Measurements from ENCODE around the gene CLEC19A.

Gene CLEC19A

GRCh38 chr16:19274165-19274797 is 11.2 kb upstream of the CLEC19A start:
- no peak for DNase-seq (ENCODE audit: extremely low spot score)
- ChIA-PET POLR2A (no interaction called here), CTCF (no interaction called here)
- TF ChIP-seq PKNOX1 (IDR thresholded peaks at IDR 0.05) (no peak), FOXA1 (IDR thresholded peaks at IDR 0.05) (no peak), NFRKB (IDR thresholded peaks at IDR 0.05) (no peak), FOXM1 (IDR thresholded peaks at IDR 0.05; ENCODE audit: borderline replicate concordance) (no peak), LEF1 (IDR thresholded peaks at IDR 0.05; ENCODE audit: borderline replicate concordance) (no peak), CTBP1 (IDR thresholded peaks at IDR 0.05; ENCODE audit: borderline replicate concordance) (no peak), ELF4 (IDR thresholded peaks at IDR 0.05) (no peak), HDGF (IDR thresholded peaks at IDR 0.05; ENCODE audit: borderline replicate concordance) (no peak), L3MBTL2 (conservative IDR thresholded peaks at IDR 0.05) (no peak), SUZ12 (IDR thresholded peaks at IDR 0.05) (no peak), BHLHE40 (IDR thresholded peaks at IDR 0.05; ENCODE audit: borderline replicate concordance) (no peak), SP1 (IDR thresholded peaks at IDR 0.05) (no peak), TARDBP (IDR thresholded peaks at IDR 0.05) (no peak), ARNT (IDR thresholded peaks at IDR 0.05) (no peak), ZNF384 (IDR thresholded peaks at IDR 0.05) (no peak), FOXK2 (IDR thresholded peaks at IDR 0.05) (no peak)

GRCh38 chr16:19278403-19278802 is 7.1 kb upstream of the CLEC19A start:
- no peak for TF ChIP-seq ZNF384 (IDR thresholded peaks at IDR 0.05)
- TF ChIP-seq ARNT (IDR thresholded peaks at IDR 0.05), result no peak
- TF ChIP-seq TARDBP (IDR thresholded peaks at IDR 0.05), result no peak
- no peak for TF ChIP-seq L3MBTL2 (conservative IDR thresholded peaks at IDR 0.05)
- TF ChIP-seq ELF4 (IDR thresholded peaks at IDR 0.05), result no peak
- TF ChIP-seq LEF1 (IDR thresholded peaks at IDR 0.05; ENCODE audit: borderline replicate concordance), result no peak
- ChIA-PET CTCF (no interaction called here), POLR2A (no interaction called here)
- no peak for DNase-seq (ENCODE audit: extremely low spot score)

- TF ChIP-seq BHLHE40 (IDR thresholded peaks at IDR 0.05; ENCODE audit: borderline replicate concordance), result no peak
- no peak for TF ChIP-seq ZNF384 (IDR thresholded peaks at IDR 0.05)
- TF ChIP-seq ELF4 (IDR thresholded peaks at IDR 0.05), result no peak
- no peak for TF ChIP-seq L3MBTL2 (conservative IDR thresholded peaks at IDR 0.05)
- TF ChIP-seq LEF1 (IDR thresholded peaks at IDR 0.05; ENCODE audit: borderline replicate concordance), result no peak
- POLR2A ChIA-PET, result no interaction called here
- DNase-seq (ENCODE audit: extremely low spot score), result no peak
- CTCF ChIA-PET, result interaction anchor here (0.7 kb wide), 1 partner anchor 10 kb away, joined by 4 read pairs; no protein-coding TSS in a partner anchor
Measured at GRCh38 chr16:19281246-19281645, 4.3 kb upstream of the CLEC19A start.

GRCh38 chr16:19282101-19282500 is 3.4 kb upstream of the CLEC19A start:
- ChIA-PET POLR2A (no interaction called here), CTCF (no interaction called here)
- no peak for DNase-seq (ENCODE audit: extremely low spot score)
- TF ChIP-seq NFRKB (IDR thresholded peaks at IDR 0.05), result no peak
- TF ChIP-seq FOXM1 (IDR thresholded peaks at IDR 0.05; ENCODE audit: borderline replicate concordance), result no peak
- TF ChIP-seq ZNF384 (IDR thresholded peaks at IDR 0.05), result no peak
- no peak for TF ChIP-seq SUZ12 (IDR thresholded peaks at IDR 0.05)
- TF ChIP-seq FOXK2 (IDR thresholded peaks at IDR 0.05), result no peak
- TF ChIP-seq L3MBTL2 (conservative IDR thresholded peaks at IDR 0.05), result no peak
- TF ChIP-seq BHLHE40 (IDR thresholded peaks at IDR 0.05; ENCODE audit: borderline replicate concordance), result no peak
- TF ChIP-seq ELF4 (IDR thresholded peaks at IDR 0.05), result no peak
- TF ChIP-seq CTBP1 (IDR thresholded peaks at IDR 0.05; ENCODE audit: borderline replicate concordance), result no peak
- TF ChIP-seq HDGF (IDR thresholded peaks at IDR 0.05; ENCODE audit: borderline replicate concordance), result no peak
- no peak for TF ChIP-seq SP1 (IDR thresholded peaks at IDR 0.05)
- TF ChIP-seq FOXA1 (IDR thresholded peaks at IDR 0.05), result no peak
- TF ChIP-seq LEF1 (IDR thresholded peaks at IDR 0.05; ENCODE audit: borderline replicate concordance), result no peak
- no peak for TF ChIP-seq TARDBP (IDR thresholded peaks at IDR 0.05)
- TF ChIP-seq ARNT (IDR thresholded peaks at IDR 0.05), result no peak
- TF ChIP-seq PKNOX1 (IDR thresholded peaks at IDR 0.05), result no peak

- POLR2A ChIA-PET, result no interaction called here
- no peak for TF ChIP-seq FOXM1 (IDR thresholded peaks at IDR 0.05; ENCODE audit: borderline replicate concordance)
- no peak for TF ChIP-seq SP1 (IDR thresholded peaks at IDR 0.05)
- no peak for TF ChIP-seq ZNF384 (IDR thresholded peaks at IDR 0.05)
- no peak for TF ChIP-seq TARDBP (IDR thresholded peaks at IDR 0.05)
- no peak for TF ChIP-seq ARNT (IDR thresholded peaks at IDR 0.05)
- no peak for TF ChIP-seq NFRKB (IDR thresholded peaks at IDR 0.05)
- TF ChIP-seq BHLHE40 (IDR thresholded peaks at IDR 0.05; ENCODE audit: borderline replicate concordance), result no peak
- TF ChIP-seq HDGF (IDR thresholded peaks at IDR 0.05; ENCODE audit: borderline replicate concordance), result no peak
- no peak for TF ChIP-seq CTBP1 (IDR thresholded peaks at IDR 0.05; ENCODE audit: borderline replicate concordance)
- no peak for TF ChIP-seq PKNOX1 (IDR thresholded peaks at IDR 0.05)
- no peak for TF ChIP-seq FOXK2 (IDR thresholded peaks at IDR 0.05)
- no peak for TF ChIP-seq SUZ12 (IDR thresholded peaks at IDR 0.05)
- TF ChIP-seq FOXA1 (IDR thresholded peaks at IDR 0.05), result no peak
- TF ChIP-seq ELF4 (IDR thresholded peaks at IDR 0.05), result no peak
- no peak for TF ChIP-seq L3MBTL2 (conservative IDR thresholded peaks at IDR 0.05)
- TF ChIP-seq LEF1 (IDR thresholded peaks at IDR 0.05; ENCODE audit: borderline replicate concordance), result no peak
- no peak for DNase-seq (ENCODE audit: extremely low spot score)
- CTCF ChIA-PET, result no interaction called here
Measured at GRCh38 chr16:19283637-19284036, 1.9 kb upstream of the CLEC19A start.

- TF ChIP-seq FOXM1 (IDR thresholded peaks at IDR 0.05; ENCODE audit: borderline replicate concordance), result no peak
- no peak for TF ChIP-seq CTBP1 (IDR thresholded peaks at IDR 0.05; ENCODE audit: borderline replicate concordance)
- no peak for TF ChIP-seq NFRKB (IDR thresholded peaks at IDR 0.05)
- no peak for TF ChIP-seq FOXK2 (IDR thresholded peaks at IDR 0.05)
- no peak for TF ChIP-seq PKNOX1 (IDR thresholded peaks at IDR 0.05)
- no peak for TF ChIP-seq ZNF384 (IDR thresholded peaks at IDR 0.05)
- TF ChIP-seq TARDBP (IDR thresholded peaks at IDR 0.05), result no peak
- TF ChIP-seq LEF1 (IDR thresholded peaks at IDR 0.05; ENCODE audit: borderline replicate concordance), result no peak
- TF ChIP-seq ARNT (IDR thresholded peaks at IDR 0.05), result no peak
- DNase-seq (ENCODE audit: extremely low spot score), result no peak
- ChIA-PET CTCF (no interaction called here), POLR2A (no interaction called here)
Measured at GRCh38 chr16:19284207-19284606, 1.3 kb upstream of the CLEC19A start.

Data from HEK293T (cell line).